HEK293 (cell line): ENCODE data around the gene NCMAP.
"Not testable (repeated sequence)": the region's sequence is repeated elsewhere in the genome, so short reads cannot be mapped to it uniquely, and the experiment has no call there.

Source experiments
- CTCF ChIA-PET: fragments of 350-600 bp; formaldehyde crosslinking; extraction: SDS; loops from one replicate; lab custom pipeline; 2021; ENCODE audit warnings: antibody characterized with exemption; lab: Yijun Ruan, JAX
- POLR2A ChIA-PET: fragments of 300-600 bp; formaldehyde crosslinking; extraction: SDS; loops from one replicate; lab custom pipeline; 2020; ENCODE audit warnings: antibody characterized with exemption, inconsistent platforms; lab: Yijun Ruan, JAX
- H3K27ac ChIP-seq: fragments of 200-500 bp; sonication (Bioruptor generic); 2 replicates; pipeline ENCODE4 v1.5.1; 2014; ENCODE audit warnings: low read depth, low read length, control low read depth, inconsistent platforms; ENCODE audit errors: extremely low read depth
- H3K36me3 ChIP-seq, 2 experiments: fragments of 200-500 bp in 1 of 2; sonication (Bioruptor generic) in 1 of 2; 1 replicate in 1 of 2; 2 replicates in 1 of 2; pipeline ENCODE4 v1.5.1; 2014 to 2017; ENCODE audit warnings: inconsistent platforms in 2 of 2, low read length in 2 of 2; ENCODE audit not compliant: control insufficient read depth in 2 of 2, insufficient read depth in 1 of 2
- H3K4me1 ChIP-seq: fragments of 200-500 bp; sonication (Bioruptor generic); 2 replicates; pipeline ENCODE4 v1.5.1; 2014; ENCODE audit warnings: mild to moderate bottlenecking, low read length, inconsistent platforms; ENCODE audit not compliant: control insufficient read depth, insufficient read depth
- H3K4me3 ChIP-seq: 2 replicates; pipeline ENCODE4 v1.5.1; 2011; ENCODE audit warnings: low read depth, mild to moderate bottlenecking, control low read depth, low read length, moderate library complexity
- H3K9me3 ChIP-seq: fragments of 200-500 bp; sonication (Bioruptor generic); 2 replicates; pipeline ENCODE4 v1.5.1; 2014; ENCODE audit warnings: low read depth, low read length, inconsistent platforms; ENCODE audit not compliant: control insufficient read depth, insufficient read depth
- HOXA7 ChIP-seq: sonication (generic); formaldehyde crosslinking; IDR thresholded peaks from 2 replicates; pipeline ENCODE4 v1.8.1; 2022; ENCODE audit warnings: missing genetic modification reagents, borderline replicate concordance
- KLF8 ChIP-seq: fragments of 450-650 bp; formaldehyde crosslinking; IDR thresholded peaks from 2 replicates; pipeline ENCODE4 v1.5.1; 2016; ENCODE audit warnings: missing biosample characterization, missing genetic modification characterization
- OSR2 ChIP-seq: fragments of 450-650 bp; formaldehyde crosslinking; IDR thresholded peaks from 2 replicates; pipeline ENCODE4 v1.5.1; 2016; ENCODE audit warnings: missing biosample characterization, missing genetic modification characterization
- PRDM1 ChIP-seq: fragments of 450-650 bp; formaldehyde crosslinking; IDR thresholded peaks from 2 replicates; pipeline ENCODE4; 2016; ENCODE audit warnings: missing biosample characterization, missing genetic modification characterization
- PRDM10 ChIP-seq: fragments of 450-650 bp; formaldehyde crosslinking; IDR thresholded peaks from 2 replicates; pipeline ENCODE4 v1.5.1; 2016; ENCODE audit warnings: missing biosample characterization, missing genetic modification characterization
- RBAK ChIP-seq: fragments of 450-650 bp; formaldehyde crosslinking; IDR thresholded peaks from 2 replicates; pipeline ENCODE4 v1.5.1; 2016; ENCODE audit warnings: missing biosample characterization, missing genetic modification characterization
- TRIM28 ChIP-seq: IDR thresholded peaks from 2 replicates; pipeline ENCODE4 v1.6.1; 2011; ENCODE audit warnings: low read length, control low read depth, borderline replicate concordance
- ZNF121 ChIP-seq: fragments of 450-650 bp; formaldehyde crosslinking; IDR thresholded peaks from 2 replicates; pipeline ENCODE4 v1.5.1; 2016; ENCODE audit warnings: missing biosample characterization, missing genetic modification characterization
- ZNF146 ChIP-seq: fragments of 450-650 bp; formaldehyde crosslinking; IDR thresholded peaks from 2 replicates; pipeline ENCODE4 v1.5.1; 2016; ENCODE audit warnings: missing biosample characterization, missing genetic modification characterization
- ZNF214 ChIP-seq: fragments of 450-650 bp; formaldehyde crosslinking; IDR thresholded peaks from 2 replicates; pipeline ENCODE4 v1.5.1; 2017; ENCODE audit warnings: missing biosample characterization, mild to moderate bottlenecking, missing genetic modification characterization, borderline replicate concordance
- ZNF366 ChIP-seq: fragments of 450-650 bp; formaldehyde crosslinking; conservative IDR thresholded peaks from 2 replicates; pipeline ENCODE4 v1.5.1; 2016; ENCODE audit warnings: missing biosample characterization, missing genetic modification characterization
- ZNF544 ChIP-seq: fragments of 450-650 bp; formaldehyde crosslinking; IDR thresholded peaks from 2 replicates; pipeline ENCODE4 v1.5.0; 2017; ENCODE audit warnings: missing biosample characterization, missing genetic modification characterization
- ZNF580 ChIP-seq: fragments of 450-650 bp; formaldehyde crosslinking; IDR thresholded peaks from 2 replicates; pipeline ENCODE4 v1.5.1; 2016; ENCODE audit warnings: missing biosample characterization, missing genetic modification characterization
- ZNF596 ChIP-seq: fragments of 450-650 bp; IDR thresholded peaks from 2 replicates; pipeline ENCODE4 v1.5.0; 2018; ENCODE audit warnings: missing biosample characterization, mild to moderate bottlenecking, missing genetic modification characterization, moderate library complexity
- ZNF658 ChIP-seq: fragments of 450-650 bp; formaldehyde crosslinking; IDR thresholded peaks from 2 replicates; pipeline ENCODE4; 2016; ENCODE audit warnings: missing biosample characterization, missing genetic modification characterization
- ZNF768 ChIP-seq: fragments of 450-650 bp; formaldehyde crosslinking; IDR thresholded peaks from 2 replicates; pipeline ENCODE4 v1.5.1; 2018; ENCODE audit warnings: missing biosample characterization, mild to moderate bottlenecking, missing genetic modification characterization
- TF ChIP-seq, protein P1 (sequence below): fragments of 450-650 bp; formaldehyde crosslinking; IDR thresholded peaks from 2 replicates; pipeline ENCODE4 v1.5.1; 2016; ENCODE audit warnings: missing biosample characterization, missing genetic modification characterization
- TF ChIP-seq, protein P2 (sequence below): fragments of 450-650 bp; formaldehyde crosslinking; IDR thresholded peaks from 2 replicates; pipeline ENCODE4 v1.5.1; 2016; ENCODE audit warnings: missing biosample characterization, missing genetic modification characterization

NCMAP gene

DNA sequence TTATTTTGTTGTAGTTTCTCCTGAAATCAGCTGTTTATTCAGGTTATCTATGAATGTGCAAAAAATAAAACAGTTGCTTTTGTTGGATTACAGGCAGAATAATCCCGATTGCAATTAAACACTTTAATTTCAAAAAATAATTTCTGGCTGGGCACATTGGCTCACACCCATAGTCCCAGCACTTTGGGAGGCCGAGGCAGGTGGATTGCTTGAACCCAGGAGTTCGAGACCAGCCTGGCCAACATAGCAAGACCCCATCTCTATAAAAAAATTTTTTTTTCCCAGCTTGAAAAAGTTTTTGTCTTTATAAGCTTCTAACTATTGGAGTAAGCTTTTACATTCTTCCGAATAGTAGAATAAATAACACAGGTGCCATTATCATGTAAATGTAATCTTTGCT lies 38.0 kb upstream of the NCMAP start:
- TF ChIP-seq, protein P1, sequence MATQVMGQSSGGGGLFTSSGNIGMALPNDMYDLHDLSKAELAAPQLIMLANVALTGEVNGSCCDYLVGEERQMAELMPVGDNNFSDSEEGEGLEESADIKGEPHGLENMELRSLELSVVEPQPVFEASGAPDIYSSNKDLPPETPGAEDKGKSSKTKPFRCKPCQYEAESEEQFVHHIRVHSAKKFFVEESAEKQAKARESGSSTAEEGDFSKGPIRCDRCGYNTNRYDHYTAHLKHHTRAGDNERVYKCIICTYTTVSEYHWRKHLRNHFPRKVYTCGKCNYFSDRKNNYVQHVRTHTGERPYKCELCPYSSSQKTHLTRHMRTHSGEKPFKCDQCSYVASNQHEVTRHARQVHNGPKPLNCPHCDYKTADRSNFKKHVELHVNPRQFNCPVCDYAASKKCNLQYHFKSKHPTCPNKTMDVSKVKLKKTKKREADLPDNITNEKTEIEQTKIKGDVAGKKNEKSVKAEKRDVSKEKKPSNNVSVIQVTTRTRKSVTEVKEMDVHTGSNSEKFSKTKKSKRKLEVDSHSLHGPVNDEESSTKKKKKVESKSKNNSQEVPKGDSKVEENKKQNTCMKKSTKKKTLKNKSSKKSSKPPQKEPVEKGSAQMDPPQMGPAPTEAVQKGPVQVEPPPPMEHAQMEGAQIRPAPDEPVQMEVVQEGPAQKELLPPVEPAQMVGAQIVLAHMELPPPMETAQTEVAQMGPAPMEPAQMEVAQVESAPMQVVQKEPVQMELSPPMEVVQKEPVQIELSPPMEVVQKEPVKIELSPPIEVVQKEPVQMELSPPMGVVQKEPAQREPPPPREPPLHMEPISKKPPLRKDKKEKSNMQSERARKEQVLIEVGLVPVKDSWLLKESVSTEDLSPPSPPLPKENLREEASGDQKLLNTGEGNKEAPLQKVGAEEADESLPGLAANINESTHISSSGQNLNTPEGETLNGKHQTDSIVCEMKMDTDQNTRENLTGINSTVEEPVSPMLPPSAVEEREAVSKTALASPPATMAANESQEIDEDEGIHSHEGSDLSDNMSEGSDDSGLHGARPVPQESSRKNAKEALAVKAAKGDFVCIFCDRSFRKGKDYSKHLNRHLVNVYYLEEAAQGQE (tag by site-specific recombination): no peak
- no peak for TF ChIP-seq ZNF768 (tag by site-specific recombination)
- peak; percentile 67 for TF ChIP-seq ZNF121 (tag by site-specific recombination)
- TF ChIP-seq, all 188 proteins: peak for 1
- Histone ChIP-seq H3K9me3 (no peaks in the 10 kb centered on the region), H3K4me3 (no peak overlapping the region), H3K4me1 (no peaks in the 10 kb centered on the region), H3K27ac (no peak overlapping the region), H3K36me3 (peaks cover 0 to 3% of the 10 kb centered on the region in 2 experiments; a peak in 1 of 3 replicates)
- ChIA-PET POLR2A (interaction anchor here (1.1 kb wide), 1 partner anchor 15 kb away, joined by 4 read pairs; the partner anchor contains the start of gene RCAN3), CTCF (interaction anchor here (0.6 to 2.1 kb wide), 11 partner anchors 9 to 632 kb away, joined by 3 to 8 read pairs (median 4); partner anchors contain the start of gene NIPAL3)

DNA sequence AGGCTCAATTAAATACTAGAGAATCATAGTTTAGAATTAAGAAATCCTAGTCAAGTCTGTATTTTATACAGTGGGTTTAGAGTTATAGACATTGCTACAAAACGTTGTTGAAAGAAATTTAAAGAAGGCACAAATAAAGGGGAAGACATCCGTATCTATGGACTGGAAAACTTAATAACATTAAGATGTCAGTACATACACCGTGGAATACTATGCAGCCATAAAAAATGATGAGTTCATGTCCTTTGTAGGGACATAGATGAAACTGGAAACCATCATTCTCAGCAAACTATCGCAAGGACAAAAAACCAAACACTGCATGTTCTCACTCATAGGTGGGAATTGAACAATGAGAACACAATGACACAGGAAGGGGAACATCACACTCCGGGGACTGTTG lies 35.6 kb upstream of the NCMAP start:
- TF ChIP-seq ZNF146 (tag by site-specific recombination) (peak; percentile 96), ZNF580 (tag by site-specific recombination) (0 out of 2 replicates have a peak, but pooled peaks have one; percentile 27)
- TF ChIP-seq, all 188 proteins: peak for 2; not testable (repeated sequence) for 186
- POLR2A ChIA-PET: not testable (repeated sequence)
- CTCF ChIA-PET: interaction anchor here (0.6 to 0.9 kb wide), 2 partner anchors 22 to 299 kb away, joined by 3 read pairs; no protein-coding TSS in a partner anchor

GRCh38 chr1:24525606-24526005 lies 30.3 kb upstream of the NCMAP start:
- Histone ChIP-seq H3K36me3 (no peaks in the 10 kb centered on the region; a peak in 1 of 3 replicates), H3K9me3 (no peaks in the 10 kb centered on the region), H3K4me1 (no peaks in the 10 kb centered on the region), H3K27ac (no peak overlapping the region)
- CTCF ChIA-PET: interaction anchor here (0.5 to 2.5 kb wide), 10 partner anchors 9 to 327 kb away, joined by 3 to 14 read pairs (median 6); partner anchors contain the start of gene NIPAL3
- POLR2A ChIA-PET: interaction anchor here (1.0 kb wide), 1 partner anchor 110 kb away, joined by 3 read pairs; the partner anchor contains the start of gene NIPAL3
- no peak for TF ChIP-seq HOXA7 (CRISPR knock-in tag)
- no peak for TF ChIP-seq OSR2 (tag by site-specific recombination)
- no peak for TF ChIP-seq ZNF214
- TF ChIP-seq ZNF658 (tag by site-specific recombination): no peak
- TF ChIP-seq, all 188 proteins: peak for 0
- H3K4me3 ChIP-seq: no peak overlapping the region

More for the DNA sequence above, 35.6 kb upstream of the NCMAP start:
- not testable (repeated sequence) for H3K4me3 ChIP-seq, H3K27ac ChIP-seq, H3K36me3 ChIP-seq, H3K4me1 ChIP-seq, H3K9me3 ChIP-seq

- no peaks in the 10 kb centered on the region for H3K9me3 ChIP-seq
- ChIA-PET POLR2A (interaction anchor here (1.0 kb wide), 1 partner anchor 111 kb away, joined by 3 read pairs; the partner anchor contains the start of gene NIPAL3), CTCF (interaction anchor here (0.6 to 2.5 kb wide), 17 partner anchors 8 to 327 kb away, joined by 3 to 14 read pairs (median 6); partner anchors contain the start of gene NIPAL3)
- H3K36me3 ChIP-seq: no peaks in the 10 kb centered on the region; a peak in 1 of 3 replicates
- H3K27ac ChIP-seq: no peak overlapping the region
- no peaks in the 10 kb centered on the region for H3K4me1 ChIP-seq
- H3K4me3 ChIP-seq: no peak overlapping the region
- TF ChIP-seq ZNF366 (tag by site-specific recombination) (no peak), KLF8 (tag by site-specific recombination) (no peak), ZNF544 (tag by site-specific recombination) (no peak), RBAK (tag by site-specific recombination) (no peak), PRDM1 (no peak), ZNF121 (tag by site-specific recombination) (peak; percentile 88), PRDM10 (no peak), TRIM28 (no peak), ZNF596 (tag by site-specific recombination) (0 out of 2 replicates have a peak, but pooled peaks have one; percentile 5)
- TF ChIP-seq, protein P2, sequence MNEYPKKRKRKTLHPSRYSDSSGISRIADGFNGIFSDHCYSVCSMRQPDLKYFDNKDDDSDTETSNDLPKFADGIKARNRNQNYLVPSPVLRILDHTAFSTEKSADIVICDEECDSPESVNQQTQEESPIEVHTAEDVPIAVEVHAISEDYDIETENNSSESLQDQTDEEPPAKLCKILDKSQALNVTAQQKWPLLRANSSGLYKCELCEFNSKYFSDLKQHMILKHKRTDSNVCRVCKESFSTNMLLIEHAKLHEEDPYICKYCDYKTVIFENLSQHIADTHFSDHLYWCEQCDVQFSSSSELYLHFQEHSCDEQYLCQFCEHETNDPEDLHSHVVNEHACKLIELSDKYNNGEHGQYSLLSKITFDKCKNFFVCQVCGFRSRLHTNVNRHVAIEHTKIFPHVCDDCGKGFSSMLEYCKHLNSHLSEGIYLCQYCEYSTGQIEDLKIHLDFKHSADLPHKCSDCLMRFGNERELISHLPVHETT: no peak
Observed at GRCh38 chr1:24526045-24526444, 29.8 kb upstream of the NCMAP start.
